HUES48 (cell line): ENCODE results near the gene RHOF.

ENCODE experiments used
- H3K27ac ChIP-seq: one replicate; pipeline ENCODE4 v1.7.0; 2013; ENCODE audit warnings: low read depth, low read length, inconsistent platforms
- H3K27me3 ChIP-seq: 2 replicates; pipeline ENCODE4 v1.6.1; 2013; ENCODE audit warnings: mild to moderate bottlenecking, low read length; ENCODE audit not compliant: control insufficient read depth, insufficient read depth
- H3K36me3 ChIP-seq: 2 replicates; pipeline ENCODE4 v1.6.1; 2013; ENCODE audit warnings: low read length; ENCODE audit not compliant: control insufficient read depth, insufficient read depth
- H3K4me1 ChIP-seq: 2 replicates; pipeline ENCODE4 v1.6.1; 2013; ENCODE audit warnings: mild to moderate bottlenecking, low read length; ENCODE audit not compliant: control insufficient read depth, insufficient read depth
- H3K4me3 ChIP-seq: 2 replicates; pipeline ENCODE4 v1.5.1; 2013; ENCODE audit warnings: mild to moderate bottlenecking, low read depth, low read length
- H3K9ac ChIP-seq: 2 replicates; pipeline ENCODE4 v1.6.1; 2013; ENCODE audit warnings: mild to moderate bottlenecking, low read depth, low read length, moderate library complexity
- H3K9me3 ChIP-seq: 2 replicates; pipeline ENCODE4 v1.6.1; 2013; ENCODE audit warnings: low read length; ENCODE audit not compliant: control insufficient read depth, insufficient read depth

RHOF gene

GRCh38 chr12:121828306-121828705 is 34.8 kb upstream of the RHOF start:
- H3K36me3 ChIP-seq, result peaks cover 69% of the 10 kb centered on the region
- no peaks in the 10 kb centered on the region for H3K4me1 ChIP-seq
- H3K4me3 ChIP-seq, result no peak overlapping the region
- no peak overlapping the region for H3K27ac ChIP-seq
- no peak overlapping the region for H3K9ac ChIP-seq
- no peaks in the 10 kb centered on the region for H3K9me3 ChIP-seq
- H3K27me3 ChIP-seq, result no peaks in the 10 kb centered on the region

GRCh38 chr12:121827351-121828099 is 34.0 kb upstream of the RHOF start:
- Histone ChIP-seq H3K4me1 (no peaks in the 10 kb centered on the region), H3K36me3 (peaks cover 73% of the 10 kb centered on the region), H3K9ac (no peak overlapping the region), H3K27me3 (no peaks in the 10 kb centered on the region), H3K4me3 (no peak overlapping the region), H3K27ac (no peak overlapping the region), H3K9me3 (no peaks in the 10 kb centered on the region)

- H3K9ac ChIP-seq, result no peak overlapping the region
- H3K36me3 ChIP-seq, result peaks cover 72% of the 10 kb centered on the region
- H3K4me3 ChIP-seq, result no peak overlapping the region
- H3K4me1 ChIP-seq, result no peaks in the 10 kb centered on the region
- no peak overlapping the region for H3K27ac ChIP-seq
- H3K27me3 ChIP-seq, result no peaks in the 10 kb centered on the region
- no peaks in the 10 kb centered on the region for H3K9me3 ChIP-seq
Observed at GRCh38 chr12:121826318-121827150, 33.0 kb upstream of the RHOF start.

- H3K4me3 ChIP-seq, result no peak overlapping the region
- no peaks in the 10 kb centered on the region for H3K9me3 ChIP-seq
- H3K27ac ChIP-seq, result no peak overlapping the region
- H3K4me1 ChIP-seq, result no peaks in the 10 kb centered on the region
- H3K27me3 ChIP-seq, result no peaks in the 10 kb centered on the region
- no peak overlapping the region for H3K9ac ChIP-seq
- H3K36me3 ChIP-seq, result peaks cover 70% of the 10 kb centered on the region
Observed at GRCh38 chr12:121825041-121825523, 31.6 kb upstream of the RHOF start.

- Histone ChIP-seq H3K27me3 (no peaks in the 10 kb centered on the region), H3K9me3 (no peaks in the 10 kb centered on the region), H3K27ac (no peak overlapping the region), H3K4me1 (no peaks in the 10 kb centered on the region), H3K36me3 (peaks cover 72% of the 10 kb centered on the region), H3K9ac (no peak overlapping the region), H3K4me3 (no peak overlapping the region)
Observed at GRCh38 chr12:121823727-121824115, 30.2 kb upstream of the RHOF start.

- Histone ChIP-seq H3K27me3 (no peaks in the 10 kb centered on the region), H3K4me1 (no peaks in the 10 kb centered on the region), H3K9ac (no peak overlapping the region), H3K27ac (no peak overlapping the region), H3K9me3 (no peaks in the 10 kb centered on the region), H3K4me3 (no peak overlapping the region), H3K36me3 (peaks cover 67% of the 10 kb centered on the region)
Observed at GRCh38 chr12:121823101-121823726, 29.7 kb upstream of the RHOF start.

GRCh38 chr12:121822393-121823100 is 29.1 kb upstream of the RHOF start:
- peaks cover 67% of the 10 kb centered on the region for H3K36me3 ChIP-seq
- H3K4me3 ChIP-seq, result no peak overlapping the region
- no peak overlapping the region for H3K27ac ChIP-seq
- no peaks in the 10 kb centered on the region for H3K27me3 ChIP-seq
- H3K9ac ChIP-seq, result no peak overlapping the region
- H3K4me1 ChIP-seq, result no peaks in the 10 kb centered on the region
- no peaks in the 10 kb centered on the region for H3K9me3 ChIP-seq

- H3K4me1 ChIP-seq, result no peaks in the 10 kb centered on the region
- H3K36me3 ChIP-seq, result peaks cover 72% of the 10 kb centered on the region
- no peak overlapping the region for H3K27ac ChIP-seq
- no peak overlapping the region for H3K9ac ChIP-seq
- H3K4me3 ChIP-seq, result no peak overlapping the region
- no peaks in the 10 kb centered on the region for H3K27me3 ChIP-seq
- no peaks in the 10 kb centered on the region for H3K9me3 ChIP-seq
Observed at GRCh38 chr12:121820056-121820455, 26.6 kb upstream of the RHOF start.

- no peaks in the 10 kb centered on the region for H3K9me3 ChIP-seq
- peaks cover 77% of the 10 kb centered on the region for H3K36me3 ChIP-seq
- no peak overlapping the region for H3K9ac ChIP-seq
- H3K4me3 ChIP-seq, result no peak overlapping the region
- H3K4me1 ChIP-seq, result no peaks in the 10 kb centered on the region
- H3K27me3 ChIP-seq, result no peaks in the 10 kb centered on the region
- no peak overlapping the region for H3K27ac ChIP-seq
Observed at GRCh38 chr12:121819212-121819949, 25.9 kb upstream of the RHOF start.

GRCh38 chr12:121817648-121818043 is 24.2 kb upstream of the RHOF start:
- H3K4me3 ChIP-seq, result no peak overlapping the region
- no peak overlapping the region for H3K9ac ChIP-seq
- 0 out of 2 replicates have a peak, but pooled peaks cover 1% of the 10 kb centered on the region for H3K4me1 ChIP-seq
- peaks cover 74% of the 10 kb centered on the region for H3K36me3 ChIP-seq
- no peaks in the 10 kb centered on the region for H3K9me3 ChIP-seq
- no peak overlapping the region for H3K27ac ChIP-seq
- no peaks in the 10 kb centered on the region for H3K27me3 ChIP-seq
